ENCODE data around the gene XPC.

GRCh38 chr3:14202874-14203520 lies 24.6 kb upstream of the XPC start:
- no peak for TF ChIP-seq SP1 (CRISPR knock-in tag; conservative IDR thresholded peaks at IDR 0.05)
- TF ChIP-seq CTCF (IDR thresholded peaks at IDR 0.05) = no peak
- no peak for TF ChIP-seq IRF2 (CRISPR knock-in tag; IDR thresholded peaks at IDR 0.05; ENCODE audit: borderline replicate concordance, low read depth)
- TF ChIP-seq IRF1 (CRISPR knock-in tag; IDR thresholded peaks at IDR 0.05) = no peak
- no peak for TF ChIP-seq SOX15 (CRISPR knock-in tag; IDR thresholded peaks at IDR 0.05)
- TF ChIP-seq ESRRA (CRISPR knock-in tag; IDR thresholded peaks at IDR 0.05; ENCODE audit: borderline replicate concordance) = no peak
- no peak for TF ChIP-seq FOXP1 (CRISPR knock-in tag; IDR thresholded peaks at IDR 0.05; ENCODE audit: borderline replicate concordance)
- TF ChIP-seq, protein P1, sequence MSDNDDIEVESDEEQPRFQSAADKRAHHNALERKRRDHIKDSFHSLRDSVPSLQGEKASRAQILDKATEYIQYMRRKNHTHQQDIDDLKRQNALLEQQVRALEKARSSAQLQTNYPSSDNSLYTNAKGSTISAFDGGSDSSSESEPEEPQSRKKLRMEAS (CRISPR knock-in tag; IDR thresholded peaks at IDR 0.05) = no peak
- TF ChIP-seq MXD4 (CRISPR knock-in tag; IDR thresholded peaks at IDR 0.05; ENCODE audit: borderline replicate concordance) = no peak
- no peak for TF ChIP-seq AR (CRISPR knock-in tag; IDR thresholded peaks at IDR 0.05)
- TF ChIP-seq ZNF263 (CRISPR knock-in tag; IDR thresholded peaks at IDR 0.05; ENCODE audit: low read depth) = no peak
- TF ChIP-seq, protein P2, sequence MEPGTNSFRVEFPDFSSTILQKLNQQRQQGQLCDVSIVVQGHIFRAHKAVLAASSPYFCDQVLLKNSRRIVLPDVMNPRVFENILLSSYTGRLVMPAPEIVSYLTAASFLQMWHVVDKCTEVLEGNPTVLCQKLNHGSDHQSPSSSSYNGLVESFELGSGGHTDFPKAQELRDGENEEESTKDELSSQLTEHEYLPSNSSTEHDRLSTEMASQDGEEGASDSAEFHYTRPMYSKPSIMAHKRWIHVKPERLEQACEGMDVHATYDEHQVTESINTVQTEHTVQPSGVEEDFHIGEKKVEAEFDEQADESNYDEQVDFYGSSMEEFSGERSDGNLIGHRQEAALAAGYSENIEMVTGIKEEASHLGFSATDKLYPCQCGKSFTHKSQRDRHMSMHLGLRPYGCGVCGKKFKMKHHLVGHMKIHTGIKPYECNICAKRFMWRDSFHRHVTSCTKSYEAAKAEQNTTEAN (CRISPR knock-in tag; IDR thresholded peaks at IDR 0.05) = no peak
- TF ChIP-seq, protein P3, sequence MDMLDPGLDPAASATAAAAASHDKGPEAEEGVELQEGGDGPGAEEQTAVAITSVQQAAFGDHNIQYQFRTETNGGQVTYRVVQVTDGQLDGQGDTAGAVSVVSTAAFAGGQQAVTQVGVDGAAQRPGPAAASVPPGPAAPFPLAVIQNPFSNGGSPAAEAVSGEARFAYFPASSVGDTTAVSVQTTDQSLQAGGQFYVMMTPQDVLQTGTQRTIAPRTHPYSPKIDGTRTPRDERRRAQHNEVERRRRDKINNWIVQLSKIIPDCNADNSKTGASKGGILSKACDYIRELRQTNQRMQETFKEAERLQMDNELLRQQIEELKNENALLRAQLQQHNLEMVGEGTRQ (CRISPR knock-in tag; IDR thresholded peaks at IDR 0.05) = no peak
- no peak for TF ChIP-seq JUN (CRISPR knock-in tag; IDR thresholded peaks at IDR 0.05)

All from WTC11 (cell line).